Neuronal stem cell (in vitro differentiated cells): ENCODE measurements around the gene HOXD9.

Experiments used
- DNase-seq: peaks from one replicate; pipeline ENCODE4 v3.0.0-alpha.2; 2013; ENCODE audit warnings: low spot score
- H2AFZ ChIP-seq: one replicate; pipeline ENCODE4 v1.6.1; 2013; ENCODE audit warnings: mild to moderate bottlenecking, low read length, inconsistent platforms
- H2AK5ac ChIP-seq: 2 replicates; pipeline ENCODE4 v1.6.1; 2013; ENCODE audit warnings: low read depth, mild to moderate bottlenecking, inconsistent platforms, low read length, moderate library complexity, mixed read lengths
- H2BK120ac ChIP-seq: 2 replicates; pipeline ENCODE4 v1.6.1; 2013; ENCODE audit warnings: low read depth, mild to moderate bottlenecking, inconsistent platforms, low read length, moderate library complexity, mixed read lengths
- H2BK12ac ChIP-seq: one replicate; pipeline ENCODE4 v1.6.1; 2013; ENCODE audit warnings: low read length, inconsistent platforms
- H2BK15ac ChIP-seq: 2 replicates; pipeline ENCODE4 v1.6.1; 2013; ENCODE audit warnings: mild to moderate bottlenecking, low read length, inconsistent platforms, mixed read lengths
- H2BK5ac ChIP-seq: one replicate; pipeline ENCODE4 v1.6.1; 2013; ENCODE audit warnings: inconsistent platforms, mild to moderate bottlenecking, low read length, moderate library complexity
- H3K14ac ChIP-seq: one replicate; pipeline ENCODE4 v1.6.1; 2013; ENCODE audit warnings: low read length, inconsistent platforms
- H3K18ac ChIP-seq: 2 replicates; pipeline ENCODE4 v1.6.1; 2013; ENCODE audit warnings: low read length, inconsistent platforms
- H3K23ac ChIP-seq: 2 replicates; pipeline ENCODE4 v1.6.1; 2013; ENCODE audit warnings: low read depth, mild to moderate bottlenecking, mixed read lengths, low read length, inconsistent platforms; ENCODE audit not compliant: poor library complexity
- H3K27ac ChIP-seq: replicated peaks from 3 replicates; pipeline ENCODE4 v1.5.1; 2013; ENCODE audit warnings: low read length, inconsistent platforms
- H3K27me3 ChIP-seq, 3 experiments: 2 replicates each; pipeline ENCODE4 v1.6.1; 2013; ENCODE audit warnings: low read length in 3 of 3, mild to moderate bottlenecking in 2 of 3, inconsistent platforms in 1 of 3, low read depth in 1 of 3, mixed read lengths in 1 of 3, moderate library complexity in 1 of 3; ENCODE audit not compliant: control insufficient read depth in 3 of 3, insufficient read depth in 3 of 3
- H3K36me3 ChIP-seq, 2 donors: replicated peaks in 1 of 2; 2 replicates each; pipeline ENCODE4 v1.6.1; 2013; ENCODE audit warnings: low read length in 2 of 2; ENCODE audit not compliant: control insufficient read depth in 2 of 2, insufficient read depth in 2 of 2
- H3K4ac ChIP-seq: 2 replicates; pipeline ENCODE4 v1.6.1; 2013; ENCODE audit warnings: inconsistent platforms, mild to moderate bottlenecking, low read length, moderate library complexity
- H3K4me1 ChIP-seq, 2 donors: 1 replicate in 1 of 2; 2 replicates in 1 of 2; pipeline ENCODE4 v1.6.1; 2013; ENCODE audit warnings: low read length in 2 of 2, low read depth in 1 of 2; ENCODE audit not compliant: control insufficient read depth in 2 of 2, insufficient read depth in 1 of 2
- H3K4me2 ChIP-seq: one replicate; pipeline ENCODE4 v1.6.1; 2013; ENCODE audit warnings: mild to moderate bottlenecking, low read length, inconsistent platforms; ENCODE audit not compliant: insufficient read depth, poor library complexity, severe bottlenecking
- H3K4me3 ChIP-seq, 2 donors: 2 replicates each; pipeline ENCODE4 v1.5.1; 2013; ENCODE audit warnings: low read length in 2 of 2, mild to moderate bottlenecking in 2 of 2, inconsistent platforms in 1 of 2, moderate library complexity in 1 of 2
- H3K79me1 ChIP-seq: one replicate; pipeline ENCODE4 v1.6.1; 2013; ENCODE audit warnings: low read depth, mild to moderate bottlenecking, inconsistent platforms, low read length, moderate library complexity
- H3K9ac ChIP-seq: one replicate; pipeline ENCODE4 v1.6.1; 2013; ENCODE audit warnings: mild to moderate bottlenecking, low read depth, low read length, inconsistent platforms; ENCODE audit not compliant: poor library complexity
- H3K9me3 ChIP-seq, 2 donors: replicated peaks in 1 of 2; 2 replicates each; pipeline versions ENCODE3 to v1.6.1; 2013; ENCODE audit warnings: low read length in 2 of 2, mild to moderate bottlenecking in 2 of 2, inconsistent platforms in 1 of 2, low read depth in 1 of 2, mixed read lengths in 1 of 2, moderate library complexity in 1 of 2; ENCODE audit not compliant: control insufficient read depth in 2 of 2, insufficient read depth in 1 of 2
- H4K8ac ChIP-seq: one replicate; pipeline ENCODE4 v1.6.1; 2013; ENCODE audit warnings: low read depth, mild to moderate bottlenecking, inconsistent platforms, low read length, moderate library complexity
- H4K91ac ChIP-seq: one replicate; pipeline ENCODE4 v1.6.1; 2013; ENCODE audit warnings: low read length, low read depth, mild to moderate bottlenecking, inconsistent platforms; ENCODE audit not compliant: poor library complexity
- WGBS, 2 donors: extraction: QIAGEN DNeasy Blood & Tissue Kit; methylation state at CpG; one replicate each; pipeline ENCODE4 v1.1.7; 2013; ENCODE audit warnings: missing lambda C conversion rate in 2 of 2, mixed read lengths in 1 of 2; ENCODE audit not compliant: insufficient read length in 2 of 2, insufficient replicate concordance in 1 of 2; ENCODE audit errors: extremely low coverage in 2 of 2; 5-methylcytosine and 5-hydroxymethylcytosine counted together

Gene HOXD9

GRCh38 chr2:176088937-176089842, 33.3 kb upstream of the HOXD9 start:
- no peak overlapping the region for H2BK120ac ChIP-seq
- no peaks in the 10 kb centered on the region for H3K36me3 ChIP-seq
- H3K4me1 ChIP-seq = peaks cover 2 to 5% of the 10 kb centered on the region in 2 donors
- H2BK15ac ChIP-seq = no peak overlapping the region
- H3K9ac ChIP-seq = no peak overlapping the region
- no peak overlapping the region for H3K18ac ChIP-seq
- no peak overlapping the region for H3K23ac ChIP-seq
- peaks cover 57 to 97% (median 96%) of the 10 kb centered on the region in 3 experiments for H3K27me3 ChIP-seq
- no peak overlapping the region for H2BK5ac ChIP-seq
- H4K91ac ChIP-seq = no peak overlapping the region
- H3K27ac ChIP-seq = no peak overlapping the region
- H3K4ac ChIP-seq = no peak overlapping the region
- H3K9me3 ChIP-seq = peaks cover 0 to 4% of the 10 kb centered on the region in 2 donors
- no peak overlapping the region for H3K4me3 ChIP-seq
- no peak overlapping the region for H3K14ac ChIP-seq
- no peak overlapping the region for H3K4me2 ChIP-seq
- DNase-seq = no peak
- no peaks in the 10 kb centered on the region for H3K79me1 ChIP-seq
- no peak overlapping the region for H2AK5ac ChIP-seq
- no peak overlapping the region for H2AFZ ChIP-seq
- H4K8ac ChIP-seq = no peak overlapping the region
- WGBS, 2 donors = no CpG with 5 or more reads among the region's 6 CpGs
- no peak overlapping the region for H2BK12ac ChIP-seq

DNA sequence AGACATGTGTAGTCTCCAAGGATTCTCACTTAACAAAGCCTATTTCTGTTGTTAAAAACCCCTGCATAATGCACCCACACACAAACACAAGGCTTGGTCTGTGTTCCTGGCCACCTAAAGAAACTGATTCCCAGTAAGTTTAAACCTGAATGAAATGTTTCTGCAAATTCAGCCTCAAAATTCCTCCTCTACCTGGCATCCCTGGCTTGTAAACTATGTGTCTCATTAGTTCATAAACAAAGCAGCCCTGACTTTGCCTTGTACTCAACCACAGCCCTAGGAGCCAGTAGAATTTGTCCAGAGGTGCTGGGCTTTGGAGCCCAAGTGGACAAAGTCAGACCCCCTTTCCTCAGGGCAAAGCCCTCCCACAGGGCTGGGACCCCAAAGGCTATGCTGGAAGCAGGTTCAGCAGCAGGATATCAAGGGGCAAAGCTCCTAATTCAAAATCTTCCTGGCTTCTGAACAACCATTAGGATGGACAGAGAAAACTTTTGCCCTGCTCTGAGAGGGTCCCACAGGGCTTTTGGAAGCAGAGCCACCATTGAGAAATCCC, 32.6 kb upstream of the HOXD9 start:
- H2BK120ac ChIP-seq = no peak overlapping the region
- no peak overlapping the region for H4K8ac ChIP-seq
- no peak for DNase-seq

DNA sequence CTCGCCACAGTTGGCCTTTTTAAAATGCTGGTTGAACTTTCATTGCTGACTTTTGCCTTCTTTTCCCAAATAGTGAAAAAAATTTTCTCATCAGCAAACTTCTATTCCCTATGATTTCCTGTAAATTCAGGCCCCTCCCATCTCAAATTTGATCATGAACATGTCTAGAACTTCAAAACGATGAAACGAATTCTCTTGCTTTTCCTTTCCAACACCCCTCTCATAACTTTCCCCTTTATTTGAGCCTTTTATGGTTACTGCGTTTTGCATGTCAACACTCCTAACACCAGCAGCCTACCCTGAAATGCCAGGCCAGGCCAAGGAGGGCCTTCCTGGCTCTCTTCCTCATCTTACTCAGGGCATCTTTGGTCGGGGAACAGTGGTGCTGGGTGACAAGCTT, 31.7 kb upstream of the HOXD9 start:
- H3K4me1 ChIP-seq = peaks cover 2 to 5% of the 10 kb centered on the region in 2 donors
- peaks cover 46 to 97% (median 92%) of the 10 kb centered on the region in 3 experiments for H3K27me3 ChIP-seq
- no peak overlapping the region for H3K23ac ChIP-seq
- WGBS, 2 donors = no CpG with 5 or more reads among the region's 5 CpGs
- H2AK5ac ChIP-seq = no peak overlapping the region
- peaks cover 0 to 4% of the 10 kb centered on the region in 2 donors for H3K9me3 ChIP-seq
- H3K36me3 ChIP-seq = no peaks in the 10 kb centered on the region
- H2BK15ac ChIP-seq = no peak overlapping the region
- no peak overlapping the region for H4K91ac ChIP-seq
- no peak overlapping the region for H3K14ac ChIP-seq
- H4K8ac ChIP-seq = no peak overlapping the region
- H2BK5ac ChIP-seq = no peak overlapping the region
- no peak overlapping the region for H2AFZ ChIP-seq
- no peaks in the 10 kb centered on the region for H3K79me1 ChIP-seq
- no peak for DNase-seq
- H3K27ac ChIP-seq = no peak overlapping the region
- no peak overlapping the region for H3K18ac ChIP-seq
- no peak overlapping the region for H3K4me2 ChIP-seq
- no peak overlapping the region for H3K9ac ChIP-seq
- no peak overlapping the region for H3K4ac ChIP-seq
- no peak overlapping the region for H3K4me3 ChIP-seq
- no peak overlapping the region for H2BK120ac ChIP-seq
- no peak overlapping the region for H2BK12ac ChIP-seq

More for the DNA sequence above, 32.6 kb upstream of the HOXD9 start:
- Histone ChIP-seq H2AFZ (no peak overlapping the region), H3K36me3 (no peaks in the 10 kb centered on the region), H3K14ac (no peak overlapping the region), H3K4me2 (no peak overlapping the region), H3K4me1 (peaks cover 2 to 5% of the 10 kb centered on the region in 2 donors), H3K23ac (no peak overlapping the region), H2AK5ac (no peak overlapping the region), H2BK15ac (no peak overlapping the region), H3K79me1 (no peaks in the 10 kb centered on the region), H3K4me3 (no peak overlapping the region), H3K9ac (no peak overlapping the region), H3K27ac (no peak overlapping the region), H2BK5ac (no peak overlapping the region), H3K4ac (no peak overlapping the region), H3K18ac (no peak overlapping the region), H2BK12ac (no peak overlapping the region), H3K27me3 (peaks cover 54 to 97% (median 95%) of the 10 kb centered on the region in 3 experiments), H4K91ac (no peak overlapping the region), H3K9me3 (peaks cover 0 to 4% of the 10 kb centered on the region in 2 donors)
